GM12892 (cell line): Measurements from ENCODE around the gene MFAP3L.

Experiments
- POLR2A ChIP-seq: IDR thresholded peaks from 2 replicates; pipeline ENCODE4 v1.6.1; 2011; ENCODE audit warnings: low read depth, low read length, control low read depth
- POLR2AphosphoS5 ChIP-seq: IDR thresholded peaks from 2 replicates; pipeline ENCODE4 v1.6.1; 2011; ENCODE audit warnings: low read depth, low read length, control low read depth

DNA sequence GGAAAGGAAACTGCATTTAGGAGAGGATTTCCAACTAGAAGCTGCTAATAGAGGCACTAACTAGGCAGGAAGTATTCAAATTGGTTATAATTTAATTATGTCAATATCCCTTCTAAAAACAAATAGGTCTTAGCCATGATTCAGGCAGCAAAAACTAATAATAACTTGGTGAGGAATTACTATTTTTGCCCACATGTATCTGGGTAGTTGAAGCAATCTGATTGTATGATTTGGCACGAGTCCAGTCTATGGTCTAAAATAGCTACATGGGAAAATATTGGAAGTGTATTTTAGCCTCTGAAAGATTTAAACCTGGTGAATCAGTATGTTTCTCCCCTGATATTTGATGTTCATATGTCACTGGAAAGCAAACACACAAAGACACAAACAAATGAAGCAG lies 62.2 kb downstream of the MFAP3L start:
- TF ChIP-seq POLR2AphosphoS5 (no peak), POLR2A (no peak)
